DOHH2 (cell line): ENCODE measurements around the gene CERCAM.

Experiments
- CTCF ChIP-seq: fragments of 200-600 bp; sonication (generic); IDR thresholded peaks from one replicate; pipeline ENCODE4 v1.5.1; 2014; ENCODE audit warnings: antibody characterized with exemption, mild to moderate bottlenecking, low read depth, low read length; ENCODE audit not compliant: poor library complexity, severe bottlenecking
- EZH2phosphoT487 ChIP-seq: fragments of 200-600 bp; sonication (generic); IDR thresholded peaks from 2 replicates; pipeline ENCODE4 v1.6.1; 2017; ENCODE audit warnings: borderline replicate concordance, mild to moderate bottlenecking, antibody characterized with exemption, low read length, moderate library complexity, mixed read lengths

- TF ChIP-seq CTCF, result no peak
- no peak for TF ChIP-seq EZH2phosphoT487
Measured at GRCh38 chr9:128470560-128470959, 49.9 kb downstream of the CERCAM start.
